H1 (cell line): ENCODE data around the gene SH2B2. TPM values are rescaled to one million over a fixed set of nuclear protein-coding genes. Genes with fewer than 3 reads are reported as not detected.
A peak's percentile ranks its signal among the peaks of the same experiment; 100 is the strongest.

ENCODE experiments used
- ASH2L ChIP-seq: fragments of 200-600, 300-600 bp; sonication (generic); IDR thresholded peaks from one replicate; pipeline ENCODE4 v1.7.1; 2017; ENCODE audit warnings: low read length
- BCL11A ChIP-seq, 2 experiments: IDR thresholded peaks; one replicate each; pipeline ENCODE4 v1.6.1; 2011; ENCODE audit warnings: low read depth in 2 of 2, low read length in 2 of 2, mild to moderate bottlenecking in 2 of 2
- CBX8 ChIP-seq: fragments of 300-800, 300-1000 bp; sonication (generic); IDR thresholded peaks from 2 replicates; pipeline ENCODE4 v1.7.1; 2016; ENCODE audit warnings: low read depth, low read length, borderline replicate concordance
- CEBPB ChIP-seq: IDR thresholded peaks from 2 replicates; pipeline ENCODE4 v1.6.1; 2012; ENCODE audit warnings: low read depth, low read length
- CHD1 ChIP-seq: IDR thresholded peaks from 2 replicates; pipeline ENCODE4 v1.6.1; 2012; ENCODE audit warnings: low read depth, low read length, improper control_type of control experiment
- CREB1 ChIP-seq: IDR thresholded peaks from 2 replicates; pipeline ENCODE4 v1.6.1; 2012; ENCODE audit warnings: inconsistent platforms
- CTBP2 ChIP-seq: IDR thresholded peaks from 2 replicates; pipeline ENCODE4 v1.7.0; 2011; ENCODE audit warnings: borderline replicate concordance, mild to moderate bottlenecking, moderate library complexity, mixed read lengths, low read length; ENCODE audit not compliant: insufficient read depth, insufficient read length
- EGR1 ChIP-seq: IDR thresholded peaks from 2 replicates; pipeline ENCODE4 v1.6.1; 2011; ENCODE audit warnings: low read depth, low read length, borderline replicate concordance
- GABPA ChIP-seq: IDR thresholded peaks from 2 replicates; pipeline ENCODE4 v1.6.1; 2011; ENCODE audit warnings: mild to moderate bottlenecking, low read length, moderate library complexity, borderline replicate concordance; ENCODE audit not compliant: insufficient read depth
- HDAC6 ChIP-seq: IDR thresholded peaks from one replicate; pipeline ENCODE4 v1.7.1; 2012; ENCODE audit warnings: low read depth, mild to moderate bottlenecking, inconsistent platforms, low read length, moderate library complexity
- JUN ChIP-seq: IDR thresholded peaks from 2 replicates; pipeline ENCODE4 v1.6.1; 2011; ENCODE audit warnings: low read depth, mild to moderate bottlenecking, improper control_type of control experiment, low read length
- JUND ChIP-seq: IDR thresholded peaks from 2 replicates; pipeline ENCODE4 v1.6.1; 2011; ENCODE audit warnings: mild to moderate bottlenecking, improper control_type of control experiment, low read length
- SAP30 ChIP-seq: fragments of 300-600 bp; sonication (generic); IDR thresholded peaks from 2 replicates; pipeline ENCODE4 v1.7.1; 2012; ENCODE audit warnings: low read length, moderate library complexity, mild to moderate bottlenecking, inconsistent platforms; ENCODE audit not compliant: insufficient read depth, insufficient replicate concordance
- SIN3A ChIP-seq, 2 experiments: IDR thresholded peaks in 1 of 2; conservative IDR thresholded peaks in 1 of 2; 2 replicates each; pipeline ENCODE4 v1.6.1; 2011 to 2012; ENCODE audit warnings: low read length in 2 of 2, improper control_type of control experiment in 1 of 2, low read depth in 1 of 2, mild to moderate bottlenecking in 1 of 2
- SP1 ChIP-seq: IDR thresholded peaks from 2 replicates; pipeline ENCODE4 v1.6.1; 2011; ENCODE audit warnings: low read depth, low read length
- SUZ12 ChIP-seq: fragments of 200-600 bp; sonication (generic); IDR thresholded peaks from 2 replicates; pipeline ENCODE4 v1.6.1; 2012; ENCODE audit warnings: mild to moderate bottlenecking, inconsistent platforms, low read length, moderate library complexity, mixed read lengths
- TAF1 ChIP-seq: IDR thresholded peaks from 2 replicates; pipeline ENCODE4 v1.6.1; 2011; ENCODE audit warnings: mild to moderate bottlenecking, low read depth, low read length
- TAF7 ChIP-seq: optimal IDR thresholded peaks from 2 replicates; pipeline ENCODE3; 2011; ENCODE audit warnings: low read depth, mild to moderate bottlenecking, inconsistent platforms, low read length, moderate library complexity, borderline replicate concordance
- TCF12 ChIP-seq: IDR thresholded peaks from 2 replicates; pipeline ENCODE4 v1.6.1; 2011; ENCODE audit warnings: low read depth, mild to moderate bottlenecking, low read length
- YY1 ChIP-seq: IDR thresholded peaks from 2 replicates; pipeline ENCODE4 v1.6.1; 2011; ENCODE audit warnings: low read depth, mild to moderate bottlenecking, low read length
- polyA plus RNA-seq, 7 experiments: library from polyadenylated mRNA; depleted of rRNA in 3 of 7; stranded (reverse) in 5 of 7; unstranded in 2 of 7; fragments of >200 nt in 5 of 7; fragments of 200-250 nt in 2 of 7; gene quantifications; 1 replicate in 5 of 7; 2 replicates in 1 of 7; 4 replicates in 1 of 7; pipeline versions ENCODE4 v1.2.1 to v1.2.3, GENCODE V29; 2011 to 2013; ENCODE audit warnings: missing spikeins in 2 of 7, mixed read lengths in 2 of 7
- total RNA-seq: library from RNA; stranded (reverse); fragmentation: NEBNext Ultra II Directional; extraction: Animal tissue kit (Norgen Biotek cat#: 25700); gene quantifications from 2 replicates; pipeline ENCODE4 v1.2.1, GENCODE V29; 2021
- TF ChIP-seq, protein P1 (sequence below): IDR thresholded peaks from 2 replicates; pipeline ENCODE4 v1.6.1; 2012; ENCODE audit warnings: inconsistent platforms
- TF ChIP-seq, protein P2 (sequence below): IDR thresholded peaks from 2 replicates; pipeline ENCODE4 v1.6.1; 2012; ENCODE audit warnings: low read length, inconsistent platforms

SH2B2 gene
- total and polyA plus RNA-seq, 2 of the 8 experiments (the other 6 are each of a cell fraction or from before 2014, with no cell fraction given) = 11.5 to 18.7 TPM

DNA sequence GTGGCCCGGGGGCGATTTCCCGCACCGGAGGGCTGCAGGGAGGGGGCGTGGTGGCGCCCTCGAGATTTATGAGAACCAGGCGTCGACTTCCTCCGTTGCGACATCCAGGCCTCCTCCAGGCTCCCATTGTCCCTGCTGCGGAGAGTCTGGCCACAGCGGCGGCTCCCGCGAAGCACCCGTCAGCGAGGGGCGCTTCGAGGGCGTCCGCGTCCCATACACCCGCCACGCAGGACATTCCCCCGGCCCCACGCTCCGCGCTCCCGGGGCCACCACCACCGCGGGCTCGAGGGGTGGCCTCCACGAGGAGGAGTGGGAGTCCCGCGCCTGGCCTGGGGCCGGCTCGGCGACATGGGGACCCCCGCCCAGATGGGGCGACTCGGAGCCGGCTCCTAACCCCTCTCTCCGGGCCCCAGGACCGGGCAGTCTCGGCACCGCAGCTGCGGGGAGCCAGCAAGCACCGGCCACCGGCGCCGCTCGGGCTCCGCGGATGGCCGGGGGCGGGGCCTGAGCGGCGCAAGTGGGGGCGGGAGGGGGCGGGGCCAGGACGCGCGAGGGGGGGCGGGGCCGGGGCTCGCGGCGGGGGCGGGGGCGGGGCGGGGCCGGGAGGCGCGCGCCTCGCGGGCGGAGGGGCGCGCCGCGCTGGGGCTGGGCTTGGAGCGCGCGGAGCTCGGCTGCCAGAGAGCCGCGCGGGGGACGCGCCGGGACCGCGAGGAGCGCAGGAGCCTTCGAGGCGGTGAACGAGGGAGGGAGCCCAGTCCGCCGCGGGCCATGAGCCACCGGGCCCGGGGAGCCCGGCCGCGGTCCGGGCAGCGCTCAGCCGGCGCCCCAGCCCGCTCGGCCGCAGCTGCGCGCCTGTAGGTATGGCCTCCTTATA is at the start of gene SH2B2 (continued):
- peak; percentile 88 for TF ChIP-seq CEBPB
- TF ChIP-seq, protein P1, sequence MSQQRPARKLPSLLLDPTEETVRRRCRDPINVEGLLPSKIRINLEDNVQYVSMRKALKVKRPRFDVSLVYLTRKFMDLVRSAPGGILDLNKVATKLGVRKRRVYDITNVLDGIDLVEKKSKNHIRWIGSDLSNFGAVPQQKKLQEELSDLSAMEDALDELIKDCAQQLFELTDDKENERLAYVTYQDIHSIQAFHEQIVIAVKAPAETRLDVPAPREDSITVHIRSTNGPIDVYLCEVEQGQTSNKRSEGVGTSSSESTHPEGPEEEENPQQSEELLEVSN = peak; percentile 67; the same call in 1 of the 2 replicates
- no peak for TF ChIP-seq SAP30
- TF ChIP-seq CREB1 = no peak
- no peak; the same call in 1 of the 2 replicates for TF ChIP-seq TAF1
- no peak for TF ChIP-seq SUZ12
- TF ChIP-seq SP1 = no peak
- no peak for TF ChIP-seq GABPA
- no peak for TF ChIP-seq BCL11A (IDR thresholded peaks at IDR 0.05; ENCODE audit: low read depth in 2 of 2, low read length in 2 of 2)
- no peak for TF ChIP-seq HDAC6
- TF ChIP-seq SIN3A (conservative IDR thresholded peaks at IDR 0.05 in 1 of 2, IDR thresholded peaks at IDR 0.05 in 1 of 2; ENCODE audit: low read depth in 1 of 2, low read length in 2 of 2) = 0 out of 4 replicates have a peak, but pooled peaks of 1 of the 2 experiments have one; percentile 32
- TF ChIP-seq ASH2L = peak; percentile 25
- TF ChIP-seq CTBP2 = no peak
- no peak for TF ChIP-seq JUN
- TF ChIP-seq TCF12 = no peak
- TF ChIP-seq CBX8 = no peak
- TF ChIP-seq TAF7 = peak; percentile 24
- TF ChIP-seq, protein P2, sequence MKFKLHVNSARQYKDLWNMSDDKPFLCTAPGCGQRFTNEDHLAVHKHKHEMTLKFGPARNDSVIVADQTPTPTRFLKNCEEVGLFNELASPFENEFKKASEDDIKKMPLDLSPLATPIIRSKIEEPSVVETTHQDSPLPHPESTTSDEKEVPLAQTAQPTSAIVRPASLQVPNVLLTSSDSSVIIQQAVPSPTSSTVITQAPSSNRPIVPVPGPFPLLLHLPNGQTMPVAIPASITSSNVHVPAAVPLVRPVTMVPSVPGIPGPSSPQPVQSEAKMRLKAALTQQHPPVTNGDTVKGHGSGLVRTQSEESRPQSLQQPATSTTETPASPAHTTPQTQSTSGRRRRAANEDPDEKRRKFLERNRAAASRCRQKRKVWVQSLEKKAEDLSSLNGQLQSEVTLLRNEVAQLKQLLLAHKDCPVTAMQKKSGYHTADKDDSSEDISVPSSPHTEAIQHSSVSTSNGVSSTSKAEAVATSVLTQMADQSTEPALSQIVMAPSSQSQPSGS = no peak
- no peak for TF ChIP-seq CHD1
- no peak for TF ChIP-seq EGR1
- TF ChIP-seq JUND = no peak
- TF ChIP-seq YY1 = no peak
